NCI-H146 (cell line): ENCODE measurements around the gene CRTAC1.

ENCODE experiments used
- DNase-seq: peaks from one replicate; lab custom pipeline; 2025; lab: John Stamatoyannopoulos, UW

The CRTAC1 gene

DNA sequence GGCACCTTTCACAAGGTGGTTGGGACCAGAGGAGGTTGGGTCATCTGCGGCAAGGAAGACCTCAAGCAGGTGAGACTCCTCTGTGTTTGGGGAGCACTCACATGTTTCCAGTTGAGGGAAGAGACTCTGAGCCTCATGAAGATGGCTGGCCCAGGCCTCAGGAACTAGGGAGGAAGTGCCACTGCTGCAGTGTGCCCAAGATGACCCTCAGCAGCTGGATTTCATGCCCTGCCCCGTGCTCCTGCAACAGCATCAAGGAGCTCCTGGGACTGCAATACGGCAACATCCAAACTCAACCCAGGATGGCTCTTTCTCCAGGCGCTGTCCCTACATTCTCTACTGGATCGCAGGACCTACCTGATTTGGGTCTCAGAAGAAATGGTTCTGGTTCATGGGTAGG is 106.9 kb downstream of the CRTAC1 start:
- DNase-seq: no peak

DNA sequence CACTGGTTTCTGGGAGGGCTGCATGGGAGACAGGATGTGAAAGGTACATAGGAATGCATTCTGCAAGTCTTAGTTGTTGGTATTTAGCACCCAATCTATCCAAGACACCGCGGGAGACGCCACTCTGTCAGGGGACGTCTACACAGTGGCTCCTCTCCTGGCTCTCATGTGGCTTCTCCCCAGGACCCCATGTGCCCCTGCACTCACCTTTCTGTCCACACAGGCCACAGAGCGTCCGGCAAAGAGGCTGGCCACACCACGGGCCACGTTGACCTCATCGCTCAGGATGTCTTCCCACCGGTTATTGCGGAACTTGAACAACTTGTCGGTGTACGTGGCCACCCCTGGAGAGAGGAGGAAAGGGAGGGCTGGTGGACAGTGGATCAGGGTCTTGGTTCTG is 107.4 kb downstream of the CRTAC1 start:
- DNase-seq: no peak

DNA sequence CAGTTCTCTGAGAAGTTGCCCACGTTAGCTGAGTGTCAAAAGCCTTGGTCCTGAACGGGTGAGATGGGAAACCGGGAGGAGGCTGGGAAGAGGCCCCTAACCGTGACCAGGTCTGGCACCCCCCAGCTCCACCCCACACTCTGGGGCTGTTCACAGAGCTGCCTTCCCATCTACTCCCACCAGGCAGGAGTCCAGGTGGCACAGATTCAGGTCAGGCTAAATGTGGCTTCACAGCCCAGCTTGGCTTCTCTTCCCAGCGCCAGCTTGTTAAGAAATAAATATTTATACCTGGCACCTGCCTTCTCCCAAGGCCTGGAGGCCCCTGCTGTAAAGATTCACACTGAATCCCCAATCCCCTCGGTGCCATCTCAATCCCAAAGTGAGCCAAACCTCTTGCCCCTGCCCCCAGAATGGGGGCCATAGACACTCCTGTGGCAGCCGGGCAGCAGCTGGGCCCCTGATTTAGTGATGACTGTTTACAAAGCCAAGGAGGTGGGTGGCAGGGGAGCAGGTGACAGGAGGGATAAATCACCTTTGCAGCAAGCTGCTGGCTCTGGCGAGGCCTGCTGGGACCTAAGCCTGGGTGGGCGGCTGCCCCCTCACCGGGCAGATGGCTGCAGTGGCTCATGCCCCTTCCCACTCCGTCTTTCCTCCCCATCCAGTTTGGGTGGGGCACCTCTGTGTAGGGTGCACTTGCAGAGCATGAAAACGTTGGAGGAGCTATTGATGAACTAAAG is 108.2 kb downstream of the CRTAC1 start:
- DNase-seq: peak; percentile 19

DNA sequence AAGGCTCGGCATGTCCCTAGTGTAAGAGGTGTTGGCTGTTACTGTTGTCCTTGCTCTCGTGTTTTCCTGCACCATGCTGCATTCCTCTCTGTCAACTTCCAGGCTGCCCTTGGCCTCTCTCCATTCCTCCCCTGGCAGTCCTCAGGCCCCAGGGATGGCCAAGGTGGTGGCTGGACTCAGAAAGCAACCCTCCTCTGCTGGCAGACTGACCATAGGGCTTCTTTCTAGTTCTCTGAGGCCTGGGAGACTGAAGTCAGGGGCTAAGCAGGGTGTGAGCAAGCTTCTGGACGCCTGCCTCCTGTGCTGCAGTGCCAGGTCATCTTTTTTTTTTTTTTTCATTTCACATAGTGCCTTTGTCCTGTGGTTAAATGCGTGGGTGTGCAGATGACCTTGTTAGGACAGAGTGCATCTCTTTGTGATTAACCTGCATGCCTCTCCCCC is 108.8 kb downstream of the CRTAC1 start:
- DNase-seq: no peak

DNA sequence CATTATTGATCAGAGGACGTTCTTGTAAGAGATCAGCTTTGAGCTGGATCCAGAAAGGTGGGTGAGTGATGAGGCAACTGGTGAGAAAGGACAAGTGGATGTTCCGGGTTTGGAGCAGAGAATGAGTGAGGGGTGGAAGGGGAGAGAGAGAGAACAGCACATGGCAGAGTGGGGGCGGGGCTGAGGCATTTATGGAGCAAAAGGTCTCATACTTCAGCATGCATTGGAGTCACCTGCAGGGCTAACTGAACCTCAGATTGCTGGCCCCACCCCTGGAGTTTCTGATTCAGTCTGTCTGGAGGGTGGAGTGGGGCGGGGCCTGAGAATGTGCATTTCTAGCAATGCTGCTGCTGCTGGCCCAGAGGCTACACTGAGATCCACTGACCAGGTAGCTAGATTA is 109.6 kb downstream of the CRTAC1 start:
- DNase-seq: no peak

DNA sequence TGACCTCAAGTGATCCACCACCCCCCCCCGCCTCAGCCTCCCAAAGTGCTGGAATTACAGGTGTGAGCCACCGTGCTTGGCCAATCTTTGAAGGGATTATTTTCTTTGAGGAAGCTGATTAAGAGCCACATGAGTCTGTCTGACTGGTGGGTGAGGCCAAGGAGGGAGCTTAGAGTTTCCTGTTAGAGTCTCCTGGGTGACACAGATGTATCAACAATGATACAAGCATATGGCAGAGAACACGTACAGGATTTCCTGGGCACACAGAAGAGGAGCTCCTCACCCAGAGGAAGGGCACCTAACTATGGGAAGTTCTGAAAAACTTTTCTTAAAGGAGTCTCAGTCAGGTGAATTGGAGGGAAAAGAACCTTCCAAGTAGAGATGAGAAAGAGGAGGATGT is 111.4 kb downstream of the CRTAC1 start:
- no peak for DNase-seq

DNA sequence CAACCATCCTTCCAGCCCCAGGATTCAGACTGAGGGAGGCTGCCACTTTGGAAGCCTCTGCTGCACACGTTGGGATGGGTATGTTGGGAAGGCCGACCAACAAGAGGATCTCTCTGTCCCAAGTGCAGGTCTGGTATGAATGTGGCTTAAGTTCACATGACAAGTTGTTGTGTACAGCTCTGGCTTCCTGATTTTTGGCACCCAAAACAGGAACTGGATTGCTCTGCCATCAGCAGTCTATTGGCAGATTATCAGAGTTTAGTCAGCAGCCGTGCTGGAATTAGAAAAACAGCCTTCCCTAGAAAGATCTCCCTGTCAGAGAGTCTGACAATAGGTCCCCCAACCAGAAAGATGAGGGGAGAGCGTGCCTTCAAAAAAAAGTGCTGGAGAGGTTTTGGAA is 113.8 kb downstream of the CRTAC1 start:
- DNase-seq: no peak

DNA sequence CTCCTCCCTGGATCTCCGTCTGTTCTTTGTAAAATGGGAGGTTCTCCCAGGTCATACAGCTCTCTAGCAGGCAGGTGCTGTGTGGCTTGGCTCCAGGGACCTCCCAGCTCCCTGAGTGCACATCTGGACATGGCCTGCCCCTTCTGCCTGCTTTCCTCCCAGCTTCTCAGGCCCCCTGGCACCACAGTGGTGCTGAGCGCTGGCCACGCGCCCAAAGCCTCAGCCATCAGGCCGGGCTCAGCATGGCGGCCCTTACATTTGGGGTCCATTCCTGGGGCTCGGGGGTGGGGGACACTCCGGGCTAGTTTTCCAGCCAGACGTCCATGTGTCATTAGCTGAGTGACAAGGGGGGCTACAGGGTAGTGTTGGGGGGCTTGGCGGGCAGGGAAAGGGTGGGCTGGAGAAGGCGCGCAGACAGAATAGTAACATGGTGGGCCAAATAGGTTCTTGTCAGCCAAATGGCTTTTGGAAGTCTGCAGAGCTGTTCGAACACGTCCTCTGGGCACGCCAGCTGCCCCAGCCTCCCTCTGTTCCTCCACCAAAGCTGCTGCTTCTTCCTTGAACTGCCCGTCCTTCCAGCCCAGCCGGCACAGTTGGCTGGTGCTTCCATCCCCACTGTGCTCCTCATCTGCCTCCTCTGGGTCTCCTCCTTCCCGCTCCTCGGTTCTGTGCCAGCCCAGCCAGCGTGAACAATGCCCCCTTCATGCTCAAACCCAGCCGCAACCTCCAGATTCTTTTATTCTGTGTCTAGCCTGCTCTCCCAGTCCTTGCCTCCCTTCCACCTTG is 114.9 kb downstream of the CRTAC1 start:
- DNase-seq: no peak

DNA sequence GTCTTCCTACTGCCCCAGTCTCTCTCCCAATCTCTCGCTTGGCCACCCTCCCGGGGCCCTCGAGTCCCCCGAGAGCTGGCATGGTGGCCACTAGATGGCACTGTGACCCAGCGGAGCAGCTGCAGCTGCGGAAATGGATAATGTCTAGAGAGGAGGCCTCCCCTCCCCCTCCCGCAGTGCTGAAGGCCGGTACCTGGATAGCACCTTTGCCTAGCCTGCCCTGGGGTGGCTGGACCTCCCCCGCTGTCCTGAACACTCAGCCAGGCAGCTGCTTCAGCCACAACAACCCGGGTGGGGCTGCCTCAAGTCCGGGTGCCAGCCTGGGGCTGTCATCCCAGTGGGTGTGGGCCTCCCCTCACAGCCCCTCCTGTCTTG is 115.6 kb downstream of the CRTAC1 start:
- peak; percentile 80 for DNase-seq

DNA sequence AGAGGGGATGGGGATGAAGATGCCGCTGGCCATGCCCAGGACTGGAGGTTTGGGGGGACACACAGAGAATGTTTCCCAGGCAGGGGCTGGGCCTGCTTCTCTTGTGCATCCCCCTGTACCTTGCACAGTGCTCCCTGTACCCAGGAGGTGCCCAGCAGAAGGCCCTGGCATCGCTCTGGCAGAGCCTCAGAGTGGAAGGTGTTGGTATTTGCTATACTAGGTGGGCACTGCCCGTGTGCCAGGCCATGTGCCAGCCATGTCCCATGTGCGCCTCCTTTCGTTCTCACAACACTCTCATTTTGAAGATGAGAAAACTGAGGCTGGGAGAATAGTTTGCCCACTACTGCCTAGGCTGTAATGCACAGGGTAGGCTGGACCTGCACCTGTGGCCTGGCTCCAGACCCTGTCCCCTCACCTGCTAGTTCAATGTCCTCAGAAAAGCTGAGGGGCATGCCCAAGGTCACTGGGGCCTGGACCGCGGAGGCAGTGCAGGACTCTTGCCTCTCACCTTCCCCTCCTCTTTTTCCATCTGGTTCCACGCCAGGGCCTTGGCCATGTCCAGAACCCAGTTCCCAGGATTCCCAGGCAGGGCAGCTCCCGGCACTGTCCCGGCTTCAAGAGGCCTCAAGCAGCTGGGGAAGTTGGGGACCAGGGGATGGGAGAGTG is 116.1 kb downstream of the CRTAC1 start:
- DNase-seq: no peak

DNA sequence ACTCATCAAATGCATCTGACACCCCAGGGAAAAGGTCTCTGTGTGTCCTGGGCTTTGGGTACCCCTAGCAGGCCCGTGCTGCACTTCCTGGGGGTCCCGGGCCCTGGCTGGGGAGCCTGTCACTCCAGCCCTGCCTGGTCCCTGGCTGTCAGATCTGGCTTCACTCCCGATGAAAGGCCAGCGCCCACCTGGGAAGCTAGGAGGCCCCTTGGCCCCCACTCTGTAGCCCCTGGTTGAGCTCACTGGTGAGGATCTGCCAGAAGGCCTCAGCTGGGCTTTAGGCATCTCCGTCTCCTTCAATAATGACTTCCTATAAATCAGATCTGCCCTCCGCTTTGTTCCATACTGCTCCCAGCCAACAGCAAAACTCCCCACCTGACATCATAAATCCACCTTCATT is 116.8 kb downstream of the CRTAC1 start:
- DNase-seq: no peak

DNA sequence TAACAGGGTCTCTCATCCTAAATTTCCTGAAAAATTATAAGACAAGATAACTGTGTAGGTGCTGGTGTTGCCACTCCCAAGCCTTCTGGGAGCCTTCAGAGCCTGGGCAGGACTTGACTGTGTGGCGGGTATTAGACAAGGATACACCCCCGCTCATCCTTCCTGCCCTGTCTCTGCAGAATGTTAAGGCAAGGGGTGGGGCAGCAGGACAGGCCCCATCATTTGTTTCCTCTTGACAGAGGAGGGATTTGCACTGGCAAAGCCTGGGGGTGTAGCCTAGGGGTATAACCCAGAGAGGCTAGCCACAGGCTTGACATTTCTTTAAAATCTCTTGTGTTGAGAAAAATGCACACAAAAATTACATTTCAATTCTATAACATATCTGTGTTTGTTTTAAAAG is 117.2 kb downstream of the CRTAC1 start:
- DNase-seq: no peak

DNA sequence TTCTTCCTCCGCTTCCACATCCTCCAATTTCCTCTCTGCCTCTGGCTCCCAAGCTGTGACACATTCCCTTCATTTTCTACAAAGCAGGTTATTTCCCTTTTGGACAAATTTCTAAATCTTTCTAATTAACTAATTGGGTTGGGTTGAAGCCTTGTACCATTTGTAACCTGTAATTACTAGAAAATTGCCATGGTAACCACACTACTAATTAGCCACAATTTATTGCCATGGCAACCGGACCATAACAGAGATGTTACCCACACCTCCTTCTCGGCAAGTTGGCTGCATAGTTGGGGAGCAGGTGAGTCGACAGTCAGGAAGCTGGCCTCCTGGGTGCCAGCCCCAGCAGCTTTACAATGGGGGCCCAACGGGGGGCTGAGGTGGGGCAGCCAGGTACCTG is 119.2 kb downstream of the CRTAC1 start:
- DNase-seq: peak; percentile 84

DNA sequence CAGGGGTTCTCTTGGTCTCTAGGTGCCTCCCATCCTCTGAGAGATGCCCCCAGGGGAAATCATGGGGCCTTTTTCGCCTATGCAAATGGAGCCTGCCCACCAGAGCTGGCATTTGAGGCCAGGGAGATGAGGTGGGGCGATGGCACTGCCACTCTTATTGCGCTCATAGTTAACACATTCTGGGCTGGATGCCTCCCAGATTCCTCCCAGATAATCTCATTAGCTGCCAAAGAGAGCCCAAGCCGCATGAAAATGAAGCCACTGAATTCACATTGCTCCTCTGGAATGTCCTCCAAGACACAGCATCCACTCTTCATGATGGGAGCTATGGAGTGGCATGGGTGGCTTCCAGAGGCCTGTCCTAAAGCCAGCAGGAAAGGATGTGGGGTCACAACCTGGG is 119.8 kb downstream of the CRTAC1 start:
- DNase-seq: no peak

DNA sequence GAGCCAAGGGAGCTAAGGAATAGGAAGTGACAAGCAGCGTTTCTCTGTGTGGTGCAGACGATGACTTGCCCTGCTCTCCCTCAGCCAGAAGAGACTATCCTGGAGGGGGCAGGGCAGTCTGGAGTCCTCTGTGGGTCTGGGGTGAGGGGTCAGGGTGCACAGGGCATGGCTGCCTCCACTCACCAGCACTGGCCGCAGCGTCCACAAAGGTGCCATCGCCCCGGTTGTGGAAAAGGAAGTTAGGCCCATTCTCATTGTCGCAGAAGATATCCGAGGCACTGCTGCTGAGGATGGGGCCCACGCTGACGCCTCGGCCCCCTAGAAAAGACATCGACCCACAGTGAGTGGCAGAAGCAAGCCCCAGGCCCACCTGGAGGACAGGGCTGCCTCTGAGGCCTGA is 122.6 kb downstream of the CRTAC1 start:
- no peak for DNase-seq

DNA sequence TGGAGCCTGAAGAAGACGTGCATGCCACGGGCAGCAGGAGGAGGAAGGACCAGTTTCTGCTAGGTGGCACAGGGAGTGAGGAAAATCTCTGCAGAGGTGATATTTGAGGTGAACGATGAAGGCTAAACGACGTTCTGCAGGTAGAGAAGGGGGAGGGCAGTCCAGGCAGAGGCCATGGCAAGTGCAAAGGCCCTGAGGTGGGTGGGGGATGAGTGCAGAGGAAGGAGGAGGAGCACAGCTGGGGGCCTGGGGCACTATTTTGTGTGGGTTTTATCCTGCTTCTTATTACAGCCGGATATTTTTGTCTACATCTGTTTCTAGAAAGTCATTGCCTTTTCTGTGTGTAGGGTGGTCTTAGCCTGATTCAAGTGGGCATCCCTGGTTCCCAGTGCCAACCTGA is 123.2 kb downstream of the CRTAC1 start:
- DNase-seq: no peak

DNA sequence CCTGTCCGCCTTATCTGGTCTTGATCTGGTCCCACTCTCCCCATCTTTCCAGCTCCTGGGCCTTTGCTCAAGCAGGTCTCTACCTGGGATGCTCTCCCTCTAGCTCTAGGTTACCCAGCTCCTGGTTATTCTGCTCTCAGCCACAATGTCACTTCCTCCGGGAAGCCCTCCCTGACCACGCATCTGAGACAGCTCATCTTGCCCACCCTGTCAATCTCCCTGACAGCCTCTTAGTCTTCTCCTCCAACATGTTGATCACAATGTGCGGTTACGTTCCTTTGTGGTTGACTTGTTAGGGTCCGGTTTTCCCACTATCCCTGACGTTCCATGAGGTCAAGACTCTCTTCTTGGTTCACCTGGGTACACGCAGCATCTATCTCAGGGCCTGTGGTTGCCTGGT is 125.1 kb downstream of the CRTAC1 start:
- DNase-seq: no peak

DNA sequence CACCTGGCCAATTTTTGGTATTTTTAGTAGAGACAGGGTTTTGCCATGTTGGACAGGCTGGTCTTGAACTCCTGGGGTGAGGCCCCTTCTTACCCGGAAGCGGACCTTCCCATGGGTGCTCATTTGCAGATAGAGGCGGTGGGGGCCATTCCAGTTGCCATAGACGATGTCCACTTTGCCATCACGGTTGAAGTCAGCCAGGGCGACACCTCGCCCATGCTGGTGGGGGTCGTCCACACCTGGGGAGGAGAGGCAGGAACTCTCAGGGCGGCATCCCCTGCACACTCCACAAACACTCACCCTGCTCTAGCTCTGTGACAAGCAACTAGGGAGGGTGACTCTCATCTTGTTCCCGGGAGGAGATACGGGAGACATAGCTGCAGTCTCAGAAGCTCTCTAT is 125.8 kb downstream of the CRTAC1 start:
- DNase-seq: no peak

DNA sequence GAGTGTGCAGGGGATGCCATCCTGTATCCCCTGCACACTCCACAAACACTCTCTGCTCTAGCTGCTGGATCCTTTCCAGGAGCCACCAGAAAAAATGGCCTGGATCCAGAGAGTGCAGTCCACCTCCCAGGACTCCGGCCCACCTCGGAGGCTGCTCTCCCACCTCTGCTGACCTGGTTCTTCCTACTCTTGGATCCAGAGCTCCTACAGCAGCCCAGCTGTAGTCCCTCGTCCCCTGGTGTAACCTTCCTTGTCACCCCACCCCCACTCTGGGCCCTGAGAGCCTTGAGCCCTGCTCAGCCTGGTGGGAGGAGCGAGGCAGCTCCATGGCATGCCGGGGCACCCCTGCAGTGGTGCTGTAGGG is 126.4 kb downstream of the CRTAC1 start:
- no peak for DNase-seq

DNA sequence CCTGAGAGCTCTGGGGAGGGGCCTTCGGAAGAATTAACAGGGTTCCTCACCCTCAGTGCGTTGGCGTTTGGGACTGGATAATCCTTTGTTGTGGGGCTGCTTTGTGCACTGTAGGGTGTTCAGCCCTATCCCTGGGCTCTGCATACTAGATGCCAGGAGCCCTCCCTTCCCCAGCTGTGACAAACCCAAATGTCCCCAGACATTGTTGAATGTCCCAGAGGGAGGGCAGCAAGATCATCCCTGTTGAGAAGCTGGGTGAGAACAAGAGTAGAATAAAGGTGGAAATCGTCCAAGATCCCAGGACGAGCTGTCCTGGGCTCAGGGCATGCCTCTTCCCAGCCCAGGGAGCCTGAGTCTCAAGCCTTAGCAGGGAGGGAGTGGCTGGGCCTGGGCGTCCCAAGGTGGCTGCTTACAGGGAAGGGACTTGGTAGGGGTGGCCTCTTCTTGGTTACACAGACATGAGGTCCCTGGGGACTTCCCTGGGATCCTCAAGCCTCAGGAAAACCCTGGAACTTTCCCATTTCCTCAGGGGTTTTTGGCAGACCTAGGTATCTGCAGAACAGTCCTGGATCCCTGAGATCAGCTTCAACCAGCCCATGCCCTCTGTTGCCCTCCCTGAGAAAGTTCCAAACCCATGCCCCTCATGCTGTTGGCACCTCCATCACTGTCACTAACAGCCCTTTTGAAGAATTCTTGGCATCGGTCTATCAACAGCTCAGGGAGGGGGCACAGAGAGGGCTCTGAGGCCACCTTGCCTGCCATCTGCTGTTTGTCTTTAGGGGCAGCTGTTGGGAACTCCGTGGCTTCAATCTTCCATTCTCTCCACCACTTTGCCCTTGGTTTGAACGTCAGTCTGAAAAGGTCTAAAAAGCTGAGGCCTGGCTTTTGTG is 127.0 kb downstream of the CRTAC1 start:
- DNase-seq: peak; percentile 7

DNA sequence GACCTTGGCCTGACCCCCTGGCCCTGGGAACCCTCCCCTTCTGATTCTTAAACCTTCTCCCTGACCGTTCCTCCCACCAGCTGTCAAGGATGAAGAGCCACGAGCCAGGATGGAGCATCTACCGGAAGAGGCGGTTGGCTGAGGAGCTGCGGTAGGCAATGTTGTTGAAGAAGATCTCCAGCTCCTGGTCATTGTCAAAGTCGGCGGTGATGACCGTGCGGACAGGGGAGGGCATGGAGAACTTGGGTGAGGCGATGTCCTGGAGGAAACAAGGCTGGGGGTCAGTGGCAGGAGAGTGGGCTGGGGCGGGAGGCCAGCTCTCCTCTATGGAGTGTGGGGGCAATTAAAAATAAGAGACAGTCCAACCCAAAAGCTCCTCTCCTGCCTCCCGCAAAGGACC is 129.0 kb downstream of the CRTAC1 start:
- DNase-seq: no peak

DNA sequence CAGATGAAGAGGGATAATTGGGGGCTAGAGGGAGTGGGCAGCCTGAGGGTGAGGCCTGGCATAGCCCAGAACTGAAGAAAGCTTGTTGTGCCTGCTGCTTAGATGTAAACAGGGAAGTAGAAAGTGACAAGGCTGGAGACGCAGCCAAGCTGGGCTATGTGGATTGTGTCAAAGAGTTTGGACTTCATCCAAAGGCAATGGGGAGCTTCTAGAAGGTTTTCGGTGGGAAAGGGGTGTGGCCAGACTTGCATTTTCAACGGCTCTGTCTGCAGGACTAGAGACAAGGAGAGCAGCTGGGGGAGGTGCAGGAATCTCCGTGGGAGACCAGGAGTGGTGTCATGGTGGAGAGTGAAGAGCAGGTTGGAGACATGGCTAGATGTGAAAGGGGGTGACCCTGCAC is 132.0 kb downstream of the CRTAC1 start:
- no peak for DNase-seq
